Measurements from ENCODE around the gene PTPRN.
A peak's percentile ranks its signal among the peaks of the same experiment; 100 is the strongest.

PTPRN gene

GRCh38 chr2:219252084-219252483, 57.1 kb downstream of the PTPRN start:
- H3K4me3 Mint-ChIP-seq, result peak overlapping the region; percentile 97

GRCh38 chr2:219251656-219252055, 57.5 kb downstream of the PTPRN start:
- Mint-ChIP-seq H3K36me3 (peaks cover 3% of the 10 kb centered on the region), H3K4me1 (ENCODE audit: low read depth) (peaks cover 73% of the 10 kb centered on the region), H3K9me3 (ENCODE audit: low read depth) (no peaks in the 10 kb centered on the region), H3K4me3 (peak overlapping the region; percentile 97), H3K27ac (peak overlapping the region; percentile 91), H3K27me3 (no peaks in the 10 kb centered on the region)

More at GRCh38 chr2:219252084-219252483, 57.1 kb downstream of the PTPRN start:
- Mint-ChIP-seq H3K27ac (peak overlapping the region; percentile 91), H3K36me3 (peaks cover 3% of the 10 kb centered on the region), H3K9me3 (ENCODE audit: low read depth) (no peaks in the 10 kb centered on the region), H3K27me3 (no peaks in the 10 kb centered on the region), H3K4me1 (ENCODE audit: low read depth) (peaks cover 68% of the 10 kb centered on the region)

- H3K36me3 Mint-ChIP-seq, result peaks cover 3% of the 10 kb centered on the region
- peak overlapping the region; percentile 97 for H3K4me3 Mint-ChIP-seq
- H3K27ac Mint-ChIP-seq, result peak overlapping the region; percentile 91
- H3K4me1 Mint-ChIP-seq (ENCODE audit: low read depth), result peaks cover 74% of the 10 kb centered on the region
- H3K9me3 Mint-ChIP-seq (ENCODE audit: low read depth), result no peaks in the 10 kb centered on the region
- H3K27me3 Mint-ChIP-seq, result no peaks in the 10 kb centered on the region
These were observed 59.0 kb downstream of the PTPRN start for GRCh38 chr2:219250049-219250781.

- H3K36me3 Mint-ChIP-seq, result peaks cover 3% of the 10 kb centered on the region
- peak overlapping the region; percentile 90 for H3K27ac Mint-ChIP-seq
- peaks cover 74% of the 10 kb centered on the region for H3K4me1 Mint-ChIP-seq (ENCODE audit: low read depth)
- no peaks in the 10 kb centered on the region for H3K27me3 Mint-ChIP-seq
- peak overlapping the region; percentile 97 for H3K4me3 Mint-ChIP-seq
- no peaks in the 10 kb centered on the region for H3K9me3 Mint-ChIP-seq (ENCODE audit: low read depth)
These were observed 59.8 kb downstream of the PTPRN start for GRCh38 chr2:219249203-219249980.

- no peaks in the 10 kb centered on the region for H3K27me3 Mint-ChIP-seq
- H3K36me3 Mint-ChIP-seq, result peaks cover 3% of the 10 kb centered on the region
- peak overlapping the region; percentile 90 for H3K27ac Mint-ChIP-seq
- no peaks in the 10 kb centered on the region for H3K9me3 Mint-ChIP-seq (ENCODE audit: low read depth)
- H3K4me1 Mint-ChIP-seq (ENCODE audit: low read depth), result peaks cover 77% of the 10 kb centered on the region
- peak overlapping the region; percentile 97 for H3K4me3 Mint-ChIP-seq
These were observed 60.4 kb downstream of the PTPRN start for GRCh38 chr2:219248845-219249202.

GRCh38 chr2:219247678-219248642, 61.2 kb downstream of the PTPRN start:
- peaks cover 79% of the 10 kb centered on the region for H3K4me1 Mint-ChIP-seq (ENCODE audit: low read depth)
- H3K36me3 Mint-ChIP-seq, result peaks cover 3% of the 10 kb centered on the region
- H3K27ac Mint-ChIP-seq, result peak overlapping the region; percentile 88
- no peaks in the 10 kb centered on the region for H3K9me3 Mint-ChIP-seq (ENCODE audit: low read depth)
- no peaks in the 10 kb centered on the region for H3K27me3 Mint-ChIP-seq
- H3K4me3 Mint-ChIP-seq, result peak overlapping the region; percentile 97

- peaks cover 68% of the 10 kb centered on the region for H3K4me1 Mint-ChIP-seq (ENCODE audit: low read depth)
- no peaks in the 10 kb centered on the region for H3K9me3 Mint-ChIP-seq (ENCODE audit: low read depth)
- peaks cover 3% of the 10 kb centered on the region for H3K36me3 Mint-ChIP-seq
- H3K4me3 Mint-ChIP-seq, result peak overlapping the region; percentile 97
- peak overlapping the region; percentile 97 for H3K27ac Mint-ChIP-seq
- no peaks in the 10 kb centered on the region for H3K27me3 Mint-ChIP-seq
These were observed 62.6 kb downstream of the PTPRN start for GRCh38 chr2:219246559-219246958.

GRCh38 chr2:219245899-219246230, 63.3 kb downstream of the PTPRN start:
- Mint-ChIP-seq H3K4me3 (peak overlapping the region; percentile 97), H3K9me3 (ENCODE audit: low read depth) (no peaks in the 10 kb centered on the region), H3K27me3 (no peaks in the 10 kb centered on the region), H3K27ac (peak overlapping the region; percentile 97), H3K36me3 (peaks cover under 1% of the 10 kb centered on the region), H3K4me1 (ENCODE audit: low read depth) (peaks cover 61% of the 10 kb centered on the region)

GRCh38 chr2:219245148-219245898, 63.9 kb downstream of the PTPRN start, which contains the start of the genes GLB1L and STK16:
Gene GLB1L (minus strand): TSS chr2:219245444. CDS start chr2:219243573, 1,871 bp downstream.
Gene STK16 (plus strand): TSS chr2:219245479. CDS start chr2:219246000, 521 bp downstream.
- no peaks in the 10 kb centered on the region for H3K9me3 Mint-ChIP-seq (ENCODE audit: low read depth)
- H3K4me1 Mint-ChIP-seq (ENCODE audit: low read depth), result peaks cover 56% of the 10 kb centered on the region
- no peaks in the 10 kb centered on the region for H3K36me3 Mint-ChIP-seq
- H3K27ac Mint-ChIP-seq, result peak within 1 kb of the TSS; percentile 97
- no peaks in the 10 kb centered on the region for H3K27me3 Mint-ChIP-seq
- peak within 1 kb of the TSS; percentile 97 for H3K4me3 Mint-ChIP-seq

GRCh38 chr2:219244789-219245147, 64.4 kb downstream of the PTPRN start:
- no peaks in the 10 kb centered on the region for H3K36me3 Mint-ChIP-seq
- H3K27me3 Mint-ChIP-seq, result no peaks in the 10 kb centered on the region
- peak overlapping the region; percentile 97 for H3K4me3 Mint-ChIP-seq
- no peaks in the 10 kb centered on the region for H3K9me3 Mint-ChIP-seq (ENCODE audit: low read depth)
- H3K27ac Mint-ChIP-seq, result peak overlapping the region; percentile 97
- H3K4me1 Mint-ChIP-seq (ENCODE audit: low read depth), result peaks cover 50% of the 10 kb centered on the region

GRCh38 chr2:219243291-219243761, 65.9 kb downstream of the PTPRN start:
- Mint-ChIP-seq H3K36me3 (no peaks in the 10 kb centered on the region), H3K4me1 (ENCODE audit: low read depth) (peaks cover 36% of the 10 kb centered on the region), H3K27ac (no peak overlapping the region), H3K27me3 (no peaks in the 10 kb centered on the region), H3K9me3 (ENCODE audit: low read depth) (no peaks in the 10 kb centered on the region), H3K4me3 (peak overlapping the region; percentile 53)
